ENCODE data around the gene CTSE. TPM values are rescaled to one million over a fixed set of nuclear protein-coding genes. Genes with fewer than 3 reads are reported as not detected.
"Not testable (repeated sequence)": the region's sequence is repeated elsewhere in the genome, so short reads cannot be mapped to it uniquely, and the experiment has no call there.

Gene CTSE
- total and polyA plus RNA-seq, 9 of the 15 experiments (the other 6 are each of a cell fraction or from before 2014, with no cell fraction given), result 0.04 to 0.18 (median 0.09) TPM; not detected in 4

DNA sequence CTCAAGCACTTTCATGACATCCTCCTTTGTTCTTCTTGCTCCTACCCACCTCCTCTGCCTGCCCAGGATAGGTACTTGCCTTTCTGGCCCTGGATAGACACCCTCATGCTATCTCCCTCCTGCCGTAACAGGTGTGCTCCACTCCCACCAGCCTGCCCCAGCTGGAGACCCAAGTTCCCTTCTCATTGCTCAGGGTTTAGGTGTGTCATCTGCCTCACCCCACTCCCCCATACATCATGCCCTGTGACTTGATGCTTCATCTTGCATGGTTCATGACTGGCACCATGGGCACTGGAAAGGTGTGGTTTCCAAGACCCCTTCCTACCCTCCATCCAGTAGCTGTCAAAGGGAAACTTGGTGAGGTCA is 35.2 kb upstream of the CTSE start:
- Histone ChIP-seq H3K9me1 (ENCODE audit: control insufficient read depth, insufficient read depth, low read length) (no peaks in the 10 kb centered on the region), H2AFZ (ENCODE audit: low read depth, low read length) (no peak overlapping the region), H3K4me2 (ENCODE audit: insufficient read depth, low read length) (no peak overlapping the region), H4K20me1 (replicated peaks; ENCODE audit: control insufficient read depth, insufficient read depth, low read length) (0 out of 2 replicates have a peak, but pooled peaks cover 3% of the 10 kb centered on the region), H3K9ac (ENCODE audit: insufficient read depth in 1 of 2, low read depth in 2 of 2, low read length in 2 of 2) (no peak overlapping the region), H3K36me3 (ENCODE audit: control insufficient read depth, insufficient read depth, low read length) (no peaks in the 10 kb centered on the region), H3K4me3 (no peak overlapping the region), H3K4me1 (replicated peaks in 1 of 2; ENCODE audit: control insufficient read depth in 2 of 2, insufficient read depth in 2 of 2, low read length in 2 of 2) (no peaks in the 10 kb centered on the region), H3K9me3 (replicated peaks; ENCODE audit: control insufficient read depth, insufficient read depth, low read depth, low read length) (0 out of 2 replicates have a peak, but pooled peaks cover 3% of the 10 kb centered on the region), H3K79me2 (ENCODE audit: control insufficient read depth, insufficient read depth, low read length) (no peaks in the 10 kb centered on the region), H3K27ac (ENCODE audit: extremely low read depth, low read depth, low read length) (no peak overlapping the region), H3K27me3 (ENCODE audit: control insufficient read depth in 2 of 2, insufficient read depth in 2 of 2, low read length in 2 of 2) (peaks cover 26 to 54% of the 10 kb centered on the region in 2 experiments; a peak in 4 of 5 replicates)
- ChIA-PET POLR2A (interaction anchor here (0.9 kb wide), 1 partner anchor 9 kb away, joined by 3 read pairs; no protein-coding TSS in a partner anchor), CTCF (ENCODE audit: low intra/inter-chr PET ratio) (no interaction called here)
- intact Hi-C loops (cut with micrococcal nuclease), result no loop called here
- ATAC-seq (no peak), DNase-seq (ENCODE audit: extremely low read depth in 1 of 4, low spot score in 3 of 4) (no peak), FAIRE-seq (no peak)
- TF ChIP-seq ZNF239 (CRISPR knock-in tag; IDR thresholded peaks at IDR 0.05), result no peak
- TF ChIP-seq, protein P1, sequence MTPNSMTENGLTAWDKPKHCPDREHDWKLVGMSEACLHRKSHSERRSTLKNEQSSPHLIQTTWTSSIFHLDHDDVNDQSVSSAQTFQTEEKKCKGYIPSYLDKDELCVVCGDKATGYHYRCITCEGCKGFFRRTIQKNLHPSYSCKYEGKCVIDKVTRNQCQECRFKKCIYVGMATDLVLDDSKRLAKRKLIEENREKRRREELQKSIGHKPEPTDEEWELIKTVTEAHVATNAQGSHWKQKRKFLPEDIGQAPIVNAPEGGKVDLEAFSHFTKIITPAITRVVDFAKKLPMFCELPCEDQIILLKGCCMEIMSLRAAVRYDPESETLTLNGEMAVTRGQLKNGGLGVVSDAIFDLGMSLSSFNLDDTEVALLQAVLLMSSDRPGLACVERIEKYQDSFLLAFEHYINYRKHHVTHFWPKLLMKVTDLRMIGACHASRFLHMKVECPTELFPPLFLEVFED (CRISPR knock-in tag; conservative IDR thresholded peaks at IDR 0.05), result 0 out of 2 replicates have a peak, but pooled peaks have one; percentile 21
- in situ Hi-C loops (cut with MboI), result no loop called here
- WGBS (ENCODE audit: insufficient coverage, low coverage, missing lambda C conversion rate), result 7% methylated on average over 1 of the region's 1 CpG
- BruUV-seq (replicated peaks), result no TSS peak

DNA sequence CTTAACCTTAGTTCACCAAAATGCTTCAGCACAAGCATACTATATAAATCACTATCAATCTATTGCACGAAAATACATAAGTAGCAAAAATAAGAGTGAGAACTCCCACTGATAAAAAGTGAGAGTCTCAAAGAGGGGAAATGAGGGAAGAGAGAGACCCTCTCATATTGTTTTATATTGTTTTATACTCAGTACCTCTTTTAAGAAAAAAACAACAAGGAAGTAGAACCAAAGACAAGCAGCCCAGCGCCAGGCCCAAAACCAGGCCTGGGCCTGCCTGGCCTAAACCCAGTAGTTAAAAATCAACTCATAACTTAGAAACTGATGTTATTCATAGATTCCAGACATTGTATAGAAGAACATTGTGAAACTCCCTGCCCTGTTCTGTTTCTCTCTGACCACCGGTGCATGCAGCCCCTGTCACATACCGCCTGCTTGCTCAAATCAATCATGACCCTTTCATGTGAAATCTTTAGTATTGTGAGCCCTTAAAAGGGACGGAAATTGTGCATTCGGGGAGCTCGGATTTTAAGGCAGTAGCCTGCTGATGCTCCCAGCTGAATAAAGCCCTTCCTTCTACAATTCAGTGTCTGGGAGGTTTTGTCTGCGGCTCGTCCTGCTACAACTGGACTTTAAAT is 34.7 kb upstream of the CTSE start:
- H4K20me1 ChIP-seq (replicated peaks; ENCODE audit: control insufficient read depth, insufficient read depth, low read length); CTCF ChIA-PET (ENCODE audit: low intra/inter-chr PET ratio); in situ Hi-C loops (cut with MboI); H3K9ac ChIP-seq (ENCODE audit: insufficient read depth in 1 of 2, low read depth in 2 of 2, low read length in 2 of 2); H3K9me1 ChIP-seq (ENCODE audit: control insufficient read depth, insufficient read depth, low read length); H3K9me3 ChIP-seq (replicated peaks; ENCODE audit: control insufficient read depth, insufficient read depth, low read depth, low read length); H3K36me3 ChIP-seq (ENCODE audit: control insufficient read depth, insufficient read depth, low read length); DNase-seq (ENCODE audit: extremely low read depth in 1 of 4, low spot score in 3 of 4); H3K4me3 ChIP-seq; H2AFZ ChIP-seq (ENCODE audit: low read depth, low read length); FAIRE-seq; ATAC-seq; BruUV-seq (replicated peaks); POLR2A ChIA-PET; intact Hi-C loops (cut with micrococcal nuclease); H3K27ac ChIP-seq (ENCODE audit: extremely low read depth, low read depth, low read length); H3K4me1 ChIP-seq (replicated peaks in 1 of 2; ENCODE audit: control insufficient read depth in 2 of 2, insufficient read depth in 2 of 2, low read length in 2 of 2); H3K79me2 ChIP-seq (ENCODE audit: control insufficient read depth, insufficient read depth, low read length); H3K4me2 ChIP-seq (ENCODE audit: insufficient read depth, low read length): not testable (repeated sequence)
- 8% methylated on average over 5 of the region's 9 CpGs for WGBS (ENCODE audit: insufficient coverage, low coverage, missing lambda C conversion rate)
- peaks cover 30 to 59% of the 10 kb centered on the region in 2 experiments; a peak in 4 of 5 replicates for H3K27me3 ChIP-seq (ENCODE audit: control insufficient read depth in 2 of 2, insufficient read depth in 2 of 2, low read length in 2 of 2)

DNA sequence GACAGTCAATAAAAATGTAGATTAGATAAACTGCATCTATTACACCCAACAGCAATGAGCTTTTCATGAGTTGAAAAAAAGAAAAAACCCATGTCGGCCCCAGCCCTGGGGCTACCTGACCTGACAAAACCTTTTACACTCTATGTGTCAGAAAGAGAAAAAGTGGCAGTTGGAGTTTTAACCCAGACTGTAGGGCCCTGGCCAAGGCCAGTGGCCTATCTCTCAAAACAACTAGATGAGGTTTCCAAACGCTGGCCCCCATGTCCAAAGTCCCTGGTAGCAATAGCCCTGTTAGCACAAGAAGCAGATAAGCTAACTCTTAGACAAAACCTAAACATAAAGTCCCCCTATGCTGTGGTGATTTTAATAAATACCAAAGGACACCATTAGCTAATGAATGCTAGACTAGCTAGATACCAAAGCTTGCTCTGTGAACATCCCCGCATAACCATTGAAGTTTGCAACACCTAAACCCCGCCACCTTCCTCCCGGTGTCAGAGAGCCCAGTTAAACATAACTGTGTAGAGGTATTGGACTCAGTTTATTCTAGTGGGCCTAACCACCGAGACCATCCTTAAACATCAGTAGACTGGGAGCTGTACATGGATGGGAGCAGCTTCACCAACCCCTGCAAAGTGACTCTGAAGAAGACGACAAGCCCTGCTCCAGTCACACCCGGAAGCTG is 32.1 kb upstream of the CTSE start:
- H3K79me2 ChIP-seq (ENCODE audit: control insufficient read depth, insufficient read depth, low read length); H3K4me3 ChIP-seq; H3K9me1 ChIP-seq (ENCODE audit: control insufficient read depth, insufficient read depth, low read length); CTCF ChIA-PET (ENCODE audit: low intra/inter-chr PET ratio); H3K27ac ChIP-seq (ENCODE audit: extremely low read depth, low read depth, low read length); FAIRE-seq; ATAC-seq; BruUV-seq (replicated peaks); DNase-seq (ENCODE audit: extremely low read depth in 1 of 4, low spot score in 3 of 4); H3K36me3 ChIP-seq (ENCODE audit: control insufficient read depth, insufficient read depth, low read length); H3K4me1 ChIP-seq (replicated peaks in 1 of 2; ENCODE audit: control insufficient read depth in 2 of 2, insufficient read depth in 2 of 2, low read length in 2 of 2); H3K4me2 ChIP-seq (ENCODE audit: insufficient read depth, low read length); in situ Hi-C loops (cut with MboI); H3K9me3 ChIP-seq (replicated peaks; ENCODE audit: control insufficient read depth, insufficient read depth, low read depth, low read length); H3K9ac ChIP-seq (ENCODE audit: insufficient read depth in 1 of 2, low read depth in 2 of 2, low read length in 2 of 2); H2AFZ ChIP-seq (ENCODE audit: low read depth, low read length); H4K20me1 ChIP-seq (replicated peaks; ENCODE audit: control insufficient read depth, insufficient read depth, low read length); intact Hi-C loops (cut with micrococcal nuclease): not testable (repeated sequence)
- 5% methylated on average over 8 of the region's 8 CpGs for WGBS (ENCODE audit: insufficient coverage, low coverage, missing lambda C conversion rate)
- H3K27me3 ChIP-seq (ENCODE audit: control insufficient read depth in 2 of 2, insufficient read depth in 2 of 2, low read length in 2 of 2), result peaks cover 35 to 58% of the 10 kb centered on the region in 2 experiments; a peak in 4 of 5 replicates
- POLR2A ChIA-PET, result interaction anchor here (0.6 to 1.3 kb wide), 6 partner anchors 10 to 707 kb away, joined by 3 to 6 read pairs (median 3); no protein-coding TSS in a partner anchor
